Ovary (tissue), 3 donors: ENCODE results near the gene RPS21.

Experiments used
- CTCF ChIP-seq, 3 donors: fragments of 450-650 bp in 2 of 3; fragments of 200-600 bp in 1 of 3; IDR thresholded peaks; one replicate each; pipeline versions ENCODE4 v1.5.1 to v1.8.0; 2016 to 2022; ENCODE audit warnings: antibody characterized with exemption in 3 of 3, mild to moderate bottlenecking in 1 of 3
- EP300 ChIP-seq: sonication (generic); formaldehyde crosslinking; IDR thresholded peaks from one replicate; pipeline ENCODE4 v1.6.1; 2017; ENCODE audit warnings: antibody characterized with exemption
- donor health status: DM: no; HTN: no; CAD: no.

- TF ChIP-seq EP300 (no peak), CTCF (IDR thresholded peaks at IDR 0.05) (no peak)
Observed at GRCh38 chr20:62377615-62378178, 9.2 kb upstream of the RPS21 start.
